Spleen (tissue), 11 donors: ENCODE measurements around the gene LPAR3. TPM values are rescaled to one million over a fixed set of nuclear protein-coding genes. Genes with fewer than 3 reads are reported as not detected.

Experiments
- DNase-seq: peaks from one replicate; pipeline ENCODE4 v3.0.0-alpha.2; 2020
- H3K27ac ChIP-seq, 8 donors: fragments of 200-600 bp; sonication (generic) in 7 of 8; 1 replicate in 4 of 8; 2 replicates in 4 of 8; pipeline versions ENCODE4 v1.5.0 to v1.8.0; 2016 to 2021; ENCODE audit warnings: inconsistent platforms in 4 of 8, mild to moderate bottlenecking in 4 of 8, moderate library complexity in 1 of 8
- H3K27me3 ChIP-seq, 7 donors: fragments of 200-600 bp; sonication (generic) in 6 of 7; replicated peaks in 1 of 7; 1 replicate in 4 of 7; 2 replicates in 3 of 7; pipeline versions ENCODE4 v1.5.0 to v1.8.0; 2016 to 2021; ENCODE audit warnings: inconsistent platforms in 3 of 7, mild to moderate bottlenecking in 1 of 7
- H3K36me3 ChIP-seq, 6 donors: fragments of 200-600 bp; sonication (generic) in 5 of 6; 1 replicate in 4 of 6; 2 replicates in 2 of 6; pipeline versions ENCODE4 v1.5.0 to v1.8.0; 2016 to 2021; ENCODE audit warnings: inconsistent platforms in 2 of 6
- H3K4me1 ChIP-seq, 6 donors: fragments of 200-600 bp; sonication (generic) in 5 of 6; 1 replicate in 3 of 6; 2 replicates in 3 of 6; pipeline versions ENCODE4 v1.5.0 to v1.8.0; 2016 to 2021; ENCODE audit warnings: inconsistent platforms in 3 of 6
- H3K4me3 ChIP-seq, 8 donors: fragments of 200-600 bp; sonication (generic) in 7 of 8; 1 replicate in 4 of 8; 2 replicates in 4 of 8; pipeline versions ENCODE4 v1.5.0 to v1.8.0; 2016 to 2021; ENCODE audit warnings: inconsistent platforms in 4 of 8, mild to moderate bottlenecking in 4 of 8, moderate library complexity in 2 of 8
- H3K9me3 ChIP-seq, 8 donors: fragments of 200-600 bp; sonication (generic) in 7 of 8; 1 replicate in 4 of 8; 2 replicates in 4 of 8; pipeline versions ENCODE4 v1.5.0 to v1.8.0; 2016 to 2021; ENCODE audit warnings: inconsistent platforms in 4 of 8
- POLR2A ChIP-seq, 3 donors: fragments of 450-650 bp; IDR thresholded peaks; one replicate each; pipeline ENCODE4 v1.5.1; 2017; ENCODE audit warnings: antibody characterized with exemption in 3 of 3, mild to moderate bottlenecking in 1 of 3
- POLR2AphosphoS5 ChIP-seq, 3 donors: sonication (generic); formaldehyde crosslinking; IDR thresholded peaks; one replicate each; pipeline ENCODE4 v1.5.1; 2017; ENCODE audit warnings: antibody characterized with exemption in 3 of 3
- WGBS, 5 donors: extraction: QIAGEN DNeasy Blood & Tissue Kit in 3 of 5; methylation state at CpG; one replicate each; pipeline versions ENCODE4 v1.1.5 to v1.1.7; 2013 to 2018; 5-methylcytosine and 5-hydroxymethylcytosine counted together
- intact Hi-C: fragments of 100-400 bp; cut with DNase I; formaldehyde crosslinking; loops from one replicate; pipeline ENCODE4 v1.15.0; 2023; ENCODE audit warnings: low total_unique reads
- polyA plus RNA-seq, 3 donors: library from polyadenylated mRNA; stranded (reverse); fragments of 200-250 nt; gene quantifications; one replicate each; pipeline ENCODE4 v1.2.1, GENCODE V29; 2013
- total RNA-seq, 7 donors: library from RNA; depleted of rRNA in 3 of 7; stranded (reverse); fragments of >200 nt in 3 of 7; fragmentation: NEBNext Ultra II Directional in 4 of 7; extraction: Animal tissue kit (Norgen Biotek cat#: 25700) in 4 of 7; gene quantifications; one replicate each; pipeline versions ENCODE4 v1.1.0 to v1.2.1, GENCODE V29; 2016 to 2021
- TF ChIP-seq, protein P1 (sequence below), 11 experiments: fragments of 200-600 bp in 7 of 11; fragments of 450-650 bp in 4 of 11; sonication (generic) in 4 of 11; IDR thresholded peaks in 8 of 11; conservative IDR thresholded peaks in 3 of 11; 1 replicate in 7 of 11; 2 replicates in 4 of 11; pipeline versions ENCODE4 v1.4.0 to v1.8.0; 2016 to 2021; ENCODE audit warnings: antibody characterized with exemption in 11 of 11, inconsistent platforms in 4 of 11, mild to moderate bottlenecking in 1 of 11
- donor health status: healthy with polysubstance abuse.
- donor health status: DM: no; HTN: no; CAD: no; lungs with moderate emphysema.
- donor health status: DM: no; HTN: no; CAD: no.
- donor health status: Bipolar disorder and iron deficiency.
- donor health status: healthy.
- donor health status: DM: no; HTN: no; CAD: no.
- donor health status: DM: yes; HTN: yes; CAD: no.

Gene LPAR3
- total and polyA plus RNA-seq, 10 donors = 0.03 to 0.85 (median 0.31) TPM

DNA sequence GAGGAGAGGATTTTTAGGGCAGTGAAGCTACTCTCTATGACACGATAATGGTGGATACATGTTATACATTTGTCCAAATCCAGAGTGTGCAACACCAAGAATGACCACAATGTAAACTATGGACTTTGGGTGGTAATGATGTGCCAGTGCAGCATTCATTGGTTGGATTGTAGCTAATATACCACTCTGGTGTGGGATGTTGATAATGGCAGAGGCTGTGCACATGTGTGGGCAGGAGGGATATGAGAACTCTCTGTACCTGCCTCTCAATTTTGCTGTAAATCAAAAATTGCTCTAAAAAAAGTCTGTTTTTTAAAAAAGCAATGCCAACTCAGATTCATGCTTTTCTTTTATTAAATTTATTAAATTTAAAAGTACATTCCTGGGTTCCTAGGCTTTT is 27.2 kb upstream of the LPAR3 start:
- Histone ChIP-seq H3K27me3 (no peaks in the 10 kb centered on the region), H3K27ac (no peak overlapping the region), H3K36me3 (no peaks in the 10 kb centered on the region), H3K4me1 (no peaks in the 10 kb centered on the region), H3K4me3 (no peak overlapping the region), H3K9me3 (no peaks in the 10 kb centered on the region)
- intact Hi-C loops = no loop called here
- 92 to 97% (median 93%) methylated on average over 1 of the region's 1 CpG for WGBS, 5 donors
- DNase-seq = no peak
- TF ChIP-seq POLR2AphosphoS5 (IDR thresholded peaks at IDR 0.05) = no peak
- TF ChIP-seq, protein P1, sequence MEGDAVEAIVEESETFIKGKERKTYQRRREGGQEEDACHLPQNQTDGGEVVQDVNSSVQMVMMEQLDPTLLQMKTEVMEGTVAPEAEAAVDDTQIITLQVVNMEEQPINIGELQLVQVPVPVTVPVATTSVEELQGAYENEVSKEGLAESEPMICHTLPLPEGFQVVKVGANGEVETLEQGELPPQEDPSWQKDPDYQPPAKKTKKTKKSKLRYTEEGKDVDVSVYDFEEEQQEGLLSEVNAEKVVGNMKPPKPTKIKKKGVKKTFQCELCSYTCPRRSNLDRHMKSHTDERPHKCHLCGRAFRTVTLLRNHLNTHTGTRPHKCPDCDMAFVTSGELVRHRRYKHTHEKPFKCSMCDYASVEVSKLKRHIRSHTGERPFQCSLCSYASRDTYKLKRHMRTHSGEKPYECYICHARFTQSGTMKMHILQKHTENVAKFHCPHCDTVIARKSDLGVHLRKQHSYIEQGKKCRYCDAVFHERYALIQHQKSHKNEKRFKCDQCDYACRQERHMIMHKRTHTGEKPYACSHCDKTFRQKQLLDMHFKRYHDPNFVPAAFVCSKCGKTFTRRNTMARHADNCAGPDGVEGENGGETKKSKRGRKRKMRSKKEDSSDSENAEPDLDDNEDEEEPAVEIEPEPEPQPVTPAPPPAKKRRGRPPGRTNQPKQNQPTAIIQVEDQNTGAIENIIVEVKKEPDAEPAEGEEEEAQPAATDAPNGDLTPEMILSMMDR (IDR thresholded peaks at IDR 0.05 in 8 of 11, conservative IDR thresholded peaks at IDR 0.05 in 3 of 11) = no peak
- no peak for TF ChIP-seq POLR2A (IDR thresholded peaks at IDR 0.05)

DNA sequence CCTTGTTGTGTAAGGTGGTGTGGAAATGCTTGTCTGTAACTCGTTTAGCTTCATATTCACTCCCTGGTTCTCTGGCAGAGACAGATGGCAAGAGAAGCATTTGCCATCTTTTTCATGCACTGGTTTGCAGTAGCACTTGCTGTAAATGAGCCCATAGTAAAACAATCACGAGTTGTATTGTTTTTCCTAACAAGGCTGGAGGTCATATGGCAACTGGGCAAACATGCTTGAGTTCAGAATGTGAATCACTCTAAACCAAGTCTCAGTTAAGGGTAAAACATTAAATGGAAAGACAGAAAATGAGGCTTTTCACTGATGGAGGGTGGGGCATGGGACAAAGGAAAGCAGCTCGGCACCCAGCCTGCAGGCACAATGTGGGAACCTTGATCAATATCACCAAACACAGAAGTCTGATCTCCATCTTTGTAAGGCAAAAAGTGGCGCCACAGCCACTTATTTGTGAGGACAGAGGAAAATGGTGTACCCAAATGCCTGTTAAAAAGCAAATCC is 26.5 kb upstream of the LPAR3 start:
- Histone ChIP-seq H3K4me3 (no peak overlapping the region), H3K9me3 (no peaks in the 10 kb centered on the region), H3K36me3 (no peaks in the 10 kb centered on the region), H3K4me1 (no peaks in the 10 kb centered on the region), H3K27ac (no peak overlapping the region), H3K27me3 (no peaks in the 10 kb centered on the region)
- TF ChIP-seq POLR2A (IDR thresholded peaks at IDR 0.05) = no peak
- TF ChIP-seq POLR2AphosphoS5 (IDR thresholded peaks at IDR 0.05) = no peak
- TF ChIP-seq, protein P1 (IDR thresholded peaks at IDR 0.05 in 8 of 11, conservative IDR thresholded peaks at IDR 0.05 in 3 of 11) = no peak
- DNase-seq = no peak
- WGBS, 5 donors = 62 to 82% (median 72%) methylated on average over 4 of the region's 4 CpGs
- intact Hi-C loops = no loop called here

DNA sequence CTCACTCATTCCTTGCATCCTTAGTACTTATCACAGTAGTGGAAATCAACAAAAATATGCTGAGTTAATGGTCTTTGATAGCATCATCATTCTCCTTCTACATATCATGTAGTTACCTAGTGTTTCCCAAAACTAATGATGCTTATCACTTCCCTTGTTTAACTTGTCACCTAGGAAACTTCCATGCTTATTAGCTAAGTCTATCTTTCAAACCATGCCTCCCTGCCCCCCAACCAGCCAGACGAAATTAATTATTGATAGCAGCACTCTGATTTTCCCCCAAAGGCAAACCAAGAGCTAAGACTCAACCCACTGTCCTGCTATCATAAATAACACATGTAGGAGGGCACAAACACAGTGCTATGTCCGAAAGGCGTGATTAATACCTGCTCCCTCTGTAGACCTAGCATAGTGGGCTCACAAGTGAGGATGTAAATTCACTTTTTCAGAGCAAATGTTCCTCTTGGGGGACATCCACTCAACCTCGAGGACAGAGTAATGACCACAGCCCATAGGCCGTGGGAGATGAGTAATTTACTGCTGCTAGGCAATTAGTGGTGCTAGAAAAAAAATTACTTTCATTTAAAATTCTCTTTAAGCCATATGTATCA is 25.8 kb upstream of the LPAR3 start:
- Histone ChIP-seq H3K36me3 (no peaks in the 10 kb centered on the region), H3K9me3 (no peaks in the 10 kb centered on the region), H3K27me3 (no peaks in the 10 kb centered on the region), H3K4me3 (no peak overlapping the region), H3K4me1 (no peaks in the 10 kb centered on the region), H3K27ac (no peak overlapping the region)
- no peak for TF ChIP-seq POLR2A (IDR thresholded peaks at IDR 0.05)
- no peak for TF ChIP-seq POLR2AphosphoS5 (IDR thresholded peaks at IDR 0.05)
- TF ChIP-seq, protein P1 (IDR thresholded peaks at IDR 0.05 in 8 of 11, conservative IDR thresholded peaks at IDR 0.05 in 3 of 11) = no peak
- intact Hi-C loops = no loop called here
- no peak for DNase-seq
- 77 to 87% (median 86%) methylated on average over 5 of the region's 5 CpGs for WGBS, 5 donors

DNA sequence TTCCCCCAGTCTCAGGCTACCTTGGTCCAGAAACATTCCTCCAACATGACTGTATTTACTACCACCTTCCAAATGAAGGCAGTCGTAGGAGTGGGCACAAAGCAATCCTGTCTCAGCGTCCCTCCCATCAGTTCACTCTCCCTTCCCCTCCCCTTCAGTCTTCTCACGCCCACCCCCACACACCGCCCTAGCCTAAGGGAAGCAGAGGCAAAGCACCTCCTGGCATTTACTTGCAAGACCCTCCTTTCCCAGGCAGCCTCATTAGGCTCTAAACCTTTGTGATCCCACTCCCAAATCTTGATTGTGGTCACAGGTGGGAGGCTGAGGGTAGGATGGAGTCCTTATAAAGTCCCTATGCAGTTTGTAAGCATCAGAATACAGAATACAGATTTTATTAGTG is 23.9 kb upstream of the LPAR3 start:
- DNase-seq = no peak
- Histone ChIP-seq H3K4me1 (peaks cover 0 to 4% (median 0%) of the 10 kb centered on the region in 6 donors), H3K36me3 (no peaks in the 10 kb centered on the region), H3K27me3 (no peaks in the 10 kb centered on the region), H3K4me3 (no peak overlapping the region), H3K27ac (no peak overlapping the region), H3K9me3 (no peaks in the 10 kb centered on the region)
- no peak for TF ChIP-seq POLR2A (IDR thresholded peaks at IDR 0.05)
- no peak for TF ChIP-seq POLR2AphosphoS5 (IDR thresholded peaks at IDR 0.05)
- TF ChIP-seq, protein P1 (IDR thresholded peaks at IDR 0.05 in 8 of 11, conservative IDR thresholded peaks at IDR 0.05 in 3 of 11) = no peak
- 76 to 87% (median 77%) methylated on average over 4 of the region's 4 CpGs for WGBS, 5 donors
- intact Hi-C loops = no loop called here
